HG02884 (cell line): ENCODE data around the gene FLOT2.
"Not testable (repeated sequence)": the region's sequence is repeated elsewhere in the genome, so short reads cannot be mapped to it uniquely, and the experiment has no call there.

Experiments used
- ATAC-seq: cut with Tn5 transposase; IDR thresholded peaks from one replicate; pipeline ENCODE4 v1.9.1; 2021; ENCODE audit warnings: mild to moderate bottlenecking, moderate library complexity; ENCODE audit not compliant: unreplicated experiment

Gene FLOT2

DNA sequence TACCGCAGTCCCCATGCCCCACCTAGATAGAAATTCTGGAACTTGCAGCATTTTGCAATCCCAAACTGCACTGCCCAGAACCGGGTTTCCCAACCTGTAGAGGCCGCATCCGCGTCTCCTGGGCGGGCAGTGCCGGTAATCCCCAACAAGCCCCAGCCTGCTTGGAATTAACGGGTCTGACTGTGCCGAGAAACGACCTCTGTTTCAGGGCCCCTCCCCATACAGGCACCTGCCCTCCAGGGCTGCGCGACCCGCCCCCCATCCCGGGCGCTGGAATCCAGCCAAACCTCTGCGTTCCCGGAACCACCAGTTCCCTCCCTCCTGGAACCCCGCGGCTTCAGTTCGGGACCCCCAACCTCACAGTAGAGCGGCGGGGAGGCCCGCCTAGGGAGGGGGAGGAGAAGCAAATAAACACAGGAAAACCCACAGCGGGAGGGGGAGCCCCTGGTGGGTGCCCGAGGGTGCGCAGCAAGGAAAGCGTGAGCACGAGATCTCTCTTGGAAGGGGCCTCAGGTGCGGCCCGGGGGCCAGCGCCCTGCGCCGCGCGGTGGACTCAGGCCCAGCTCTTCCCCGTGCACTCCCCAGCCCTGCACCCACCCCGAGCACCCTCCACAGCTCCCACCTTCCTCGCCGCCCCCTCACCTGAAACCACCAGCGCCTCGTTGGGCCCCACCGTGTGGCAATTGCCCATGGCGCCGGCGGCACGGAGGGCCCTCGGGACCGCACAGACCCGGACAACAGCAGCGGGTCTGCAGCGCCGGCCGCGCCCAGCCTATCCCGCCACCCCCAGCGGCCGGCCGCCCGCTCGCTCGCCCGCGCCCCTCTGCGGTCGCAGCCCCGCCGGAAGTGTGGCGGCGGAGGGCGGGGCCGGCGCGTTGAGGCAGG is at the start of gene FLOT2:
FLOT2 (minus strand) TSS at position 850 of the 885 bp plus-strand sequence; CDS start at position 691, 159 bp downstream.
- no peak for ATAC-seq

DNA sequence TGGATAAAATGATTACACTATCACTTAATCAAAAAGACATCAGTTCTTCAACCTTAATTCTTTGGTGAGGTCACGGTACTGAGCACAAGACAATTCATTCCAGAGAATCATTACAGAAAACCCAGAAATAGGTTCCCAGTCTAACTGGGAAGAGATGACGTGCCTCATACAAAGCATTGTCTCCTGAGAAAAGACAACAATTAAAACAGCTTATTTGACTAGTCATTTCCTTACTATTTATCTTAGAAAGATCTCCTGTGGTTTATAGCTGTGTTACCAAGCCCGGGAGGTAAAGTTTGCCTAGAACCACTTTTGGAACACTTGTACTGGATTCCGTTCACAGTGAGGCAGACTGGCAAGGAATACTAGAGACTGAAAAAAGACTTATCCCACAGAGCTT is 48.7 kb upstream of the FLOT2 start:
- no peak for ATAC-seq

GRCh38 chr17:28944862-28945741 is 47.6 kb upstream of the FLOT2 start:
- ATAC-seq: no peak

GRCh38 chr17:28944343-28944742 is 46.8 kb upstream of the FLOT2 start:
- ATAC-seq: no peak

GRCh38 chr17:28942925-28943324 is 45.4 kb upstream of the FLOT2 start:
- no peak for ATAC-seq

DNA sequence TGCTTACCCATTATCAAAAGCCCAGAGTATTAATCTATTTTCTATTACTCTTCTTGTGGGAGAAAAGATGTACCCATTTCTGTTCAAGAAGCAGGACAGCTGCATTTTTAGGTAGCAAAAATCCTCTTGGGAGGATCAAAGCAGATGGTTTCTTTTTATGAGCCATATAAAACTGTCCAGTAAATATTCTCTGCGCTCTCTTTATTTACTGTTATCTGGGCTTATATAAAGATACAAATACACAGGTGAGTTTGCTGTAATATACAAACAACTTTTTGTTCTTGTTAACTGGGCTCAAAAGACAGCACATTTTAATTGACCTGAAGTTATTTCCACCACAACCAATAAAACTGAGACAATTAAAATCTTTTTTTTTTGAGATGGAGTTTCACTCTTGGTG is 43.7 kb upstream of the FLOT2 start:
- no peak for ATAC-seq

DNA sequence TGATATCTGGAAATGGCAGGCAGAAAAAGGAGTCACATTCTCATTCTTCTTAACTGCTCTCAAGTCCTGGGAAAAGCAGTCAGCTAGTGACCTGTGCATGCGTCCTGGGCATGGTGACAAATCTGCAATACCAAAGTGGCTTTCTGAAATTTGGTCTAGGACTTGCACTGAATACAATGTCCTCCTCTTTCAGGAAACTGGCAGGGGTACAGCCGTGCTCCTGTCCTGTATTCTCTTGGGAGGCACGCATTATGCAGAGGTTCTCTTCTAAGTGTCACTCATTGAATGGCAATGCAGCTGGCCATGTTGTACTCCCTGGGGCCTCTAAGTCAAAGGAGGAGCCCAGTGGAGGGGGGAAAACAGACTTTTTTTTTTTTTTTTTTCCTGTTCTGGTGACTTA is 43.1 kb upstream of the FLOT2 start:
- ATAC-seq: no peak

DNA sequence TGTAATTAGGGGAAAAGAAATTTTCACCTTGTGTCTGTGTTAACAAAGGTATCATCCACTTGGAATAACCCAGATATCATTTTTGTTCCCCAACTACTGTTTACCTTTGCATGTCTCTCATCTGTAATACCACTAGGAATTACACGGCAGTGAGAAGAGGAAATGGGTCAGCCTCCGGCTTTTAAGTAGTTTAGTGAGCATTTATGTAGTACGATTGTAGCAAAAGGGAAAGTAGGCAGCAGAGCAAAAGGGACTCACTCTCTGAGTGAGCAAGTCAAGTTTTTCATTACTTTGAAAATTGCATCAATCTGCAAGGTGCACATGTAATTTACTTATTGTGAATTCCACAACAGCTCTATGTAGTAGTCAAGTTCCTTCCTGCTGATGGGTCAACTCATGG is 42.6 kb upstream of the FLOT2 start:
- no peak for ATAC-seq

DNA sequence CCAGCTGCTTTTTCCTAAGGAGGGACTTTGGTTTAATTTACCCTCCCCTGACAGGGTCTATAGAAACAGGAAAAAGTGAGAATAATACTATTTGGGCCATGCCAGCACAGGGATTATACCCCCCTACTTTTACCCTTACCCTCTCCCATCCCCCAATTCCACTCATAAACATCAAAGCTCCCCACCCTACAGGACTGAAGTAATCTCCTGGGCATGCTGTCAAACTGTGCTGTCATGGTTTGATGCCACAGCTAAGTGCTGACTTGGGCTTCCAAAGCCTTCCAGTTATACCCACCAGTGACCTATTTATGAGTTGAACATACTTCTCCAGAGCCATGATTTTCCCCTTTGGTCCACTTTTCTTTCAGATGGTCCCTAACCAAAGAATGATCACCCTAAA is 41.0 kb upstream of the FLOT2 start:
- no peak for ATAC-seq

GRCh38 chr17:28937044-28937729 is 39.7 kb upstream of the FLOT2 start:
- no peak for ATAC-seq

DNA sequence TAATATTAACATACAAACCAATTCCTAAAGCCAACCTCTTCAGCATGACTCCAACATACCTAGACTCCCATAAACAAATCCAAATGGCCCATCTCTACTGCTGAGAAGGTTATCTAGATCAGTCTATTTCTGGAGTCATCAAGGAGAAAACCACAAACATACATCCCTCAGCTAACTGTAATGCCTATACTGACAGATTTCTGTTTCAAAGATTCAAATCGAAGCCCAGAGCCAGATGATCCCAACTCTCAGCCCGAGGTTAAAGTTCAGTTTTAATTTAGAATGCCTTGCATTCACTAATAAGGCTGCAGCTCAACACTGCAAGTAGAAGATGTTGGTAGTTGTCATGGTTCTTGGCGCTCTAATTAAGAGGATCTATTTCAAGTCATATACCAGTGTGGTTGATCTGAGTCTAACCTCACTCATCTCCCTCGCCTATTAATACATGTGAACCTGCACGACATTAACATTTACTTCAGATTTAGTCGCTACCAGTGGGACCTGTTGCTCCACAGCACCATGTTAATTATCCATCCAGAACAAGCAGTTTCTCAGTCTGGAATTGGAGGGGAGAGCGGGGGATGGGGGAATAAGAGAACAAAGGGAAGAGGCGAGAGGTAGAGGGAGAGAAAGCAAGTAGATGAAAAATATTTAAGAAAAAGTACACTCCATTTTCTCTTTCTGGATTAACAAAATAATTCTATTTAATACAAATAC is 38.4 kb upstream of the FLOT2 start:
- no peak for ATAC-seq

GRCh38 chr17:28934508-28934907 is 37.0 kb upstream of the FLOT2 start:
- ATAC-seq: not testable (repeated sequence)

- ATAC-seq: no peak
These were observed 32.3 kb upstream of the FLOT2 start for GRCh38 chr17:28929787-28930186.

DNA sequence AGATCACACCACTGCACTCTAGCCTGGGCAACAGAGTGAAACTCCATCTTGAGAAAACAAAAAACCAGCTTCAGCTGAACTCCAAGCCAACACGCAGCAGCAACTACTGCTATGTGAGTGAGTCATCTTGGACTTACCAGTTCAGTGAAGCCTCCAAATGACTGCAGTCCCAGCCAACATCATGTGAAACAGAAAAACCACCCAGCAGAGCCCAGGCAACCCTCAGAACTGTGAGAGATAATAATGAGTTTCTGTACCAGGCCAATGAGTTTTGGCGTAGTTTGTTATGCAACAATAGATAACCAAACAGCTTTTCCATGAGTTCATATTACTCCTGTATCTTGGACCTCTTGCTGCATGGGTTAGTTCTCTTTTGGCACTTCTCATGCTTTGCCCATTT is 30.5 kb upstream of the FLOT2 start:
- no peak for ATAC-seq

- no peak for ATAC-seq
These were observed 29.3 kb upstream of the FLOT2 start for GRCh38 chr17:28926786-28927185.

DNA sequence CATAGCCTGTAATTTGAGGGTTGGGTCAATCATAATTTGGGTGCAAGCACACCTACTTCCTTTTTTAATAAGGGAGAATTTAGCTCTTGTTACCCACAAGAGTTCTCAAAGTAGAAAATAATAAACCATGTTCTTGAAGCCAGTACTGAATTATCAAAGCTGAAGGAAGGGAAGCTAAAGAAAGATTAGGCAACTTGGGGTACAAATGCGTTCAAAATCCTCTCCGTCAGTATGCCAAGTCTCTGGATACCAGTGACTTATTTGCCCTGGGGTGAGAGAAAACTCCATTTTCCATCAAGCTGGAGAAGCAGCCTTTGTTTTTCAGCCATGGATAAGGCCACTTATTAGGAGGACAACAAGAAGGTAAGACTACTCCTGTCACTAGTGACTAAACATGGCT is 28.8 kb upstream of the FLOT2 start:
- ATAC-seq: no peak

- no peak for ATAC-seq
These were observed 28.4 kb upstream of the FLOT2 start for GRCh38 chr17:28925912-28926365.

GRCh38 chr17:28920201-28920600 is 22.7 kb upstream of the FLOT2 start:
- no peak for ATAC-seq

- ATAC-seq: no peak
These were observed 20.8 kb upstream of the FLOT2 start for GRCh38 chr17:28918295-28918694.

DNA sequence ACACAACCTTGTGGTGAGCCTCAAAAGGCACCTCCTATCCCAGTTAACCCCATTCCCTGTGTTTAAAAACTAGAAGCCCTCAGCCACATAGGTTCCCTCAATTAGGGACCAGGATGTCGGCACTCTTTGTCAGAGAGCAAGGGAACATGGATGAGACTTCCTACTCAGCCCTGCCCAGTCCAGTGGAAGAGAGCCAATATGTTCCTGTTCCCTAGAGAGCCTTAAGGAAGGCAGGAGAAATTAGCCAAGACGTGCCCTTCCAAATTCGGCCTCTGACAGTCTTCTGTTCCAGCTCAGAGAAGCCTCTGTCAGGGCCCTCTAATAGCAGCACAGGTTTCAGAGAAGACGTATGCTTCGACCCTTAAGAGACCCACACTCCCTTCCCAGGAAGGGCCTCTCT is 19.9 kb upstream of the FLOT2 start:
- no peak for ATAC-seq

- no peak for ATAC-seq
These were observed 19.5 kb upstream of the FLOT2 start for GRCh38 chr17:28917029-28917428.
